GM12878 (cell line): Measurements from ENCODE around the gene G2E3.

ENCODE experiments used
- EZH2 ChIP-seq: IDR thresholded peaks from 2 replicates; pipeline ENCODE4 v1.6.1; 2012; ENCODE audit warnings: low read depth, mild to moderate bottlenecking, control low read depth, inconsistent platforms, low read length, borderline replicate concordance; ENCODE audit not compliant: control insufficient read depth
- JUND ChIP-seq: IDR thresholded peaks from 2 replicates; pipeline ENCODE4 v1.6.1; 2012; ENCODE audit warnings: low read depth, mild to moderate bottlenecking, low read length, improper control_type of control experiment, moderate library complexity
- NFYB ChIP-seq: IDR thresholded peaks from 2 replicates; pipeline ENCODE4 v1.6.1; 2011; ENCODE audit warnings: low read depth, mild to moderate bottlenecking, low read length, improper control_type of control experiment, moderate library complexity; ENCODE audit not compliant: insufficient read depth
- TF ChIP-seq, protein P1 (sequence below): fragments of 450-650 bp; formaldehyde crosslinking; IDR thresholded peaks from 2 replicates; pipeline ENCODE4 v1.4.0; 2020; ENCODE audit warnings: mild to moderate bottlenecking, moderate library complexity

DNA sequence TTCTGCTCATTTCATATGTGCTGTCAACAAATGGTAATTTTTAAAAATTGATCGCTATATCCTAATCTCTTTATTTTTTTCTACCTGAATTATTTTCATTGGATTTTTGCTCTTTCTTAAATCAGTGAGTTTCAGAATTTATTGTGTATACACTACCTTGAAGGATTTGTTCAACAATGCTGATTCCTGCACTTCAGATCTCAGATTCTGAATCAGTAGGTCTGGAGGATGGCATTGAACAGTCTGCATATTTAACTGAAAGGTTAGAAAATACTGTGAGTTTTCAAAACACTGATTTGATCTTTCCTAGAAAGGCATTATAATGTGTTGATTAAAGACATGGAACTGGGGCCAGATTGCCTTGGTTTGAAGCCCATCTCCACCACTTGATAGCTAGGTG lies 1.6 kb downstream of the G2E3 start:
- no peak for TF ChIP-seq JUND
- TF ChIP-seq, protein P1, sequence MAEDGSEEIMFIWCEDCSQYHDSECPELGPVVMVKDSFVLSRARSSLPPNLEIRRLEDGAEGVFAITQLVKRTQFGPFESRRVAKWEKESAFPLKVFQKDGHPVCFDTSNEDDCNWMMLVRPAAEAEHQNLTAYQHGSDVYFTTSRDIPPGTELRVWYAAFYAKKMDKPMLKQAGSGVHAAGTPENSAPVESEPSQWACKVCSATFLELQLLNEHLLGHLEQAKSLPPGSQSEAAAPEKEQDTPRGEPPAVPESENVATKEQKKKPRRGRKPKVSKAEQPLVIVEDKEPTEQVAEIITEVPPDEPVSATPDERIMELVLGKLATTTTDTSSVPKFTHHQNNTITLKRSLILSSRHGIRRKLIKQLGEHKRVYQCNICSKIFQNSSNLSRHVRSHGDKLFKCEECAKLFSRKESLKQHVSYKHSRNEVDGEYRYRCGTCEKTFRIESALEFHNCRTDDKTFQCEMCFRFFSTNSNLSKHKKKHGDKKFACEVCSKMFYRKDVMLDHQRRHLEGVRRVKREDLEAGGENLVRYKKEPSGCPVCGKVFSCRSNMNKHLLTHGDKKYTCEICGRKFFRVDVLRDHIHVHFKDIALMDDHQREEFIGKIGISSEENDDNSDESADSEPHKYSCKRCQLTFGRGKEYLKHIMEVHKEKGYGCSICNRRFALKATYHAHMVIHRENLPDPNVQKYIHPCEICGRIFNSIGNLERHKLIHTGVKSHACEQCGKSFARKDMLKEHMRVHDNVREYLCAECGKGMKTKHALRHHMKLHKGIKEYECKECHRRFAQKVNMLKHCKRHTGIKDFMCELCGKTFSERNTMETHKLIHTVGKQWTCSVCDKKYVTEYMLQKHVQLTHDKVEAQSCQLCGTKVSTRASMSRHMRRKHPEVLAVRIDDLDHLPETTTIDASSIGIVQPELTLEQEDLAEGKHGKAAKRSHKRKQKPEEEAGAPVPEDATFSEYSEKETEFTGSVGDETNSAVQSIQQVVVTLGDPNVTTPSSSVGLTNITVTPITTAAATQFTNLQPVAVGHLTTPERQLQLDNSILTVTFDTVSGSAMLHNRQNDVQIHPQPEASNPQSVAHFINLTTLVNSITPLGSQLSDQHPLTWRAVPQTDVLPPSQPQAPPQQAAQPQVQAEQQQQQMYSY = no peak
- no peak for TF ChIP-seq NFYB
- no peak for TF ChIP-seq EZH2
